NK-92 (cell line): Measurements from ENCODE around the gene TRIM66.

Experiments
- DNase-seq: peaks from one replicate; lab custom pipeline; 2025; ENCODE audit not compliant: unreplicated experiment; lab: John Stamatoyannopoulos, UW

Gene TRIM66

GRCh38 chr11:8573777-8574176 lies 108.7 kb downstream of the TRIM66 start:
- no peak for DNase-seq

GRCh38 chr11:8567602-8568198 lies 114.8 kb downstream of the TRIM66 start:
- DNase-seq, result no peak

GRCh38 chr11:8566613-8567210 lies 115.8 kb downstream of the TRIM66 start:
- no peak for DNase-seq

GRCh38 chr11:8564526-8564925 lies 117.9 kb downstream of the TRIM66 start:
- DNase-seq, result no peak
